ENCODE results near the gene RNH1.

DNA sequence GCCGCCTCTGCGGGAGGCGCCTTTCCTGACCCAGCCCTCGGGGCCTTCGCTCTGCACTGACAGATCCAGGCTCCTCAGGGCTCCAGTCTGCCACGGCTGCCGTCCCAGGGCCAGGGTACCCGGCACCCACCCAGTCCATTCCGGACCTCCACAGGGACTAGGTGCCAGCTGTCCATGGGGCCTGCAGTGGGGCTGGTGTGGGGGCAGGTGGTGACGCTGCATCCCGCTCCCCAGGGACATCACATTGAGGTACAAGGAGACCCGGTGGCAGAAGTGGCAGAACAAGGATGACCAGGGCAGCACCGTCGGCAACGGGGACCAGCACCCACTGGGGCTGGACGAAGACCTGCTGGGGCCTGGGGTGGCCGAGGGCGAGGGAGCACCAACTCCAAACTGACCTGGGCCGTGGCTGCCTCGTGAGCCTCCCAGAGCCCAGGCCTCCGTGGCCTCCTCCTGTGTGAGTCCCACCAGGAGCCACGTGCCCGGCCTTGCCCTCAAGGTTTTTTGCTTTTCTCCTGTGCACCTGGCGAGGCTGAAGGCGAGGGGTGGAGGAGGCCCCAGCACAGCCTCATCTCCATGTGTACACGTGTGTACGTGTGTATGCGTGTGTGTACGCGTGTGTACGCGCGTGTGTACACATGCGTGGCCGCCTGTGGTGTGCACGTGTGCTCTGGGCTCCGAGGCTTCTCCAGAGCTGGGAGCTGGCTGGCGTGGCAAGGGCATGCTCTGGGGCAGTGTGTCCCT is 16.7 kb downstream of the RNH1 start:
- TF ChIP-seq CTCF (IDR thresholded peaks at IDR 0.05; ENCODE audit: low read length) = no peak
- TF ChIP-seq EZH2 (optimal IDR thresholded peaks at IDR 0.05; ENCODE audit: low read depth, low read length) = no peak
